Peyer's patch (tissue), 4 donors: ENCODE data around the gene IGFN1.

Experiments used
- POLR2A ChIP-seq, 2 donors: fragments of 450-650 bp; IDR thresholded peaks; one replicate each; pipeline ENCODE4 v1.5.1; 2017; ENCODE audit warnings: antibody characterized with exemption in 2 of 2, mild to moderate bottlenecking in 2 of 2, moderate library complexity in 2 of 2
- TF ChIP-seq, protein P1 (sequence below), 6 experiments: fragments of 450-650 bp in 4 of 6; fragments of 200-600 bp in 2 of 6; sonication (generic) in 1 of 6; IDR thresholded peaks; one replicate each; pipeline ENCODE4 v1.5.1; 2017 to 2019; ENCODE audit warnings: antibody characterized with exemption in 6 of 6, mild to moderate bottlenecking in 3 of 6, moderate library complexity in 1 of 6

DNA sequence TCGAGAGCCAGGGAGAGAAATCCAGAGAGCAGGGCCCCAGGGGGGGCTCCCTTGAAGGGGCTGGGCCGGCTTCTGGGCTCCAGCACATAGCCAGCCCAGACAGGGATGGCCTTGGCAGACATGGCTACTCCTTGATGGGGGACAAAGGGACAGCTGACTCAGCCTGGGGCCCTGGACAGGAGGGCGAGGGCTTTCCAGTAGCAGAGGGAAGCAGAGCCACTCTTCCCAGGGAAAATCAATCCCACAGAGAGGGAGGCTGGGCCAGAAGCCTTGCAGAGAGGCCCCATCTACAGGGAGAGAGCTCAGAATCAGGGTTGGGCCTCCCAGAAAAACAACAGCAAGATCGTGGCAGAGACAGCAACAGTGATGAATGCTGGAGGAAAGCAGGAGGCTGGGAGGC, 15.6 kb downstream of the IGFN1 start:
- TF ChIP-seq, protein P1, sequence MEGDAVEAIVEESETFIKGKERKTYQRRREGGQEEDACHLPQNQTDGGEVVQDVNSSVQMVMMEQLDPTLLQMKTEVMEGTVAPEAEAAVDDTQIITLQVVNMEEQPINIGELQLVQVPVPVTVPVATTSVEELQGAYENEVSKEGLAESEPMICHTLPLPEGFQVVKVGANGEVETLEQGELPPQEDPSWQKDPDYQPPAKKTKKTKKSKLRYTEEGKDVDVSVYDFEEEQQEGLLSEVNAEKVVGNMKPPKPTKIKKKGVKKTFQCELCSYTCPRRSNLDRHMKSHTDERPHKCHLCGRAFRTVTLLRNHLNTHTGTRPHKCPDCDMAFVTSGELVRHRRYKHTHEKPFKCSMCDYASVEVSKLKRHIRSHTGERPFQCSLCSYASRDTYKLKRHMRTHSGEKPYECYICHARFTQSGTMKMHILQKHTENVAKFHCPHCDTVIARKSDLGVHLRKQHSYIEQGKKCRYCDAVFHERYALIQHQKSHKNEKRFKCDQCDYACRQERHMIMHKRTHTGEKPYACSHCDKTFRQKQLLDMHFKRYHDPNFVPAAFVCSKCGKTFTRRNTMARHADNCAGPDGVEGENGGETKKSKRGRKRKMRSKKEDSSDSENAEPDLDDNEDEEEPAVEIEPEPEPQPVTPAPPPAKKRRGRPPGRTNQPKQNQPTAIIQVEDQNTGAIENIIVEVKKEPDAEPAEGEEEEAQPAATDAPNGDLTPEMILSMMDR (IDR thresholded peaks at IDR 0.05), result no peak
- TF ChIP-seq POLR2A (IDR thresholded peaks at IDR 0.05), result no peak
